Ovary (tissue), 9 donors: ENCODE data around the gene GRIN2A. TPM values are rescaled to one million over a fixed set of nuclear protein-coding genes. Genes with fewer than 3 reads are reported as not detected.
A peak's percentile ranks its signal among the peaks of the same experiment; 100 is the strongest.

Source experiments
- DNase-seq, 5 donors: peaks; one replicate each; pipeline ENCODE4 v3.0.0-alpha.2; 2019 to 2020
- H3K27ac ChIP-seq, 2 donors: fragments of 200-600 bp; one replicate each; pipeline versions ENCODE4 v1.5.1 to v1.8.0; 2019 to 2022
- H3K27me3 ChIP-seq: fragments of 200-600 bp; one replicate; pipeline ENCODE4 v1.8.0; 2022
- H3K36me3 ChIP-seq: fragments of 200-600 bp; sonication (generic); one replicate; pipeline ENCODE4 v1.5.1; 2019
- H3K4me1 ChIP-seq: one replicate; pipeline ENCODE4 v1.8.1; 2013; ENCODE audit warnings: mild to moderate bottlenecking, moderate library complexity; ENCODE audit not compliant: insufficient read depth
- H3K4me3 ChIP-seq: fragments of 200-600 bp; sonication (generic); one replicate; pipeline ENCODE4 v1.5.1; 2017
- H3K9me3 ChIP-seq, 2 donors: fragments of 200-600 bp in 1 of 2; sonication (generic) in 1 of 2; one replicate each; pipeline versions ENCODE4 v1.5.1 to v1.8.1; 2013 to 2019; ENCODE audit warnings: mild to moderate bottlenecking in 1 of 2, moderate library complexity in 1 of 2
- EP300 ChIP-seq: sonication (generic); formaldehyde crosslinking; IDR thresholded peaks from one replicate; pipeline ENCODE4 v1.6.1; 2017; ENCODE audit warnings: antibody characterized with exemption
- POLR2A ChIP-seq: fragments of 450-650 bp; IDR thresholded peaks from one replicate; pipeline ENCODE4 v1.6.1; 2017; ENCODE audit warnings: antibody characterized with exemption, mild to moderate bottlenecking, moderate library complexity
- WGBS, 3 donors: extraction: QIAGEN DNeasy Blood & Tissue Kit in 1 of 3; methylation state at CpG; one replicate each; pipeline versions ENCODE4 v1.1.5 to v1.1.7; 2013 to 2017; 5-methylcytosine and 5-hydroxymethylcytosine counted together
- intact Hi-C, 4 donors: fragments of 100-400 bp; cut with DNase I; formaldehyde crosslinking; loops; one replicate each; pipeline versions ENCODE4 v1.11.0 to v1.15.1; 2022 to 2023
- polyA plus RNA-seq, 2 donors: library from polyadenylated mRNA; stranded (reverse); fragments of 200-250 nt in 1 of 2; fragments of 350-450 nt in 1 of 2; fragmentation: Illumina TruSeq in 1 of 2; extraction: RNeasy Lipid Tissue Mini Kit (QIAGEN cat#74804) in 1 of 2; gene quantifications; one replicate each; pipeline ENCODE4 v1.2.3, GENCODE V29; 2013 to 2014
- total RNA-seq, 7 donors: library from RNA; depleted of rRNA in 2 of 7; stranded (reverse); fragments of >200 nt in 2 of 7; fragmentation: NEBNext Ultra II Directional in 3 of 7; extraction: Animal tissue kit (Norgen Biotek cat#: 25700) in 3 of 7; gene quantifications; one replicate each; pipeline versions ENCODE4 v1.1.0 to v1.2.4, GENCODE V29; 2016 to 2023
- TF ChIP-seq, protein P1 (sequence below), 3 donors: fragments of 450-650 bp in 2 of 3; fragments of 200-600 bp in 1 of 3; IDR thresholded peaks; one replicate each; pipeline versions ENCODE4 v1.5.1 to v1.8.0; 2016 to 2022; ENCODE audit warnings: antibody characterized with exemption in 3 of 3, mild to moderate bottlenecking in 1 of 3
- donor health status: DM: no; HTN: no; CAD: no; lungs with moderate emphysema.
- donor health status: DM: no; HTN: no; CAD: no.
- donor health status: Bipolar disorder and iron deficiency.
- donor health status: DM: yes; HTN: yes; CAD: no.
- donor health status: DM: no; HTN: no; CAD: no.
- donor health status: DM: yes; HTN: yes; CAD: no.

GRIN2A gene
- total and polyA plus RNA-seq, 9 donors, result 0.08 to 5.4 (median 0.57) TPM; not detected in 1

DNA sequence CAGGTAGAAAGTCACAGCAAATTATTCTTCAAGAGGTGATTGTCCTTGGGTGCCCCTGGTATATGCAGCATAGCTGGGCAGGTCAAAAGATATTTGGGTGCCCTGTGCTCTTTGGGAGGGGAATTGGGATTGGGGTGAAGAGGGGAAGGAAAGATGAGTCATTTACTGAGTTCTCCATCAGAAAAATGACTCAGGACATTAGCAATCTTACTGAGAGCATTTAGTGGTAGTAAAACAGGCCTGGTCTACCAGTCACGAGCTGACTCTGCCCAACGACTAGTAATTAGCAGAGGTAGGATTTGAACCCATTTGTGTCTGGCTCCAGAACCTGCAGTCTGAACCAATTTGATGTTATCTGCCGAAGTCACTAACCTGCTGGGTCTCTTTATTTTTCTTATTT is 6.0 kb upstream of the GRIN2A start:
- intact Hi-C loops, result loop anchor here in 2 of 4 donors (10.0 kb wide), 3 partner anchors 153 to 1043 kb away; no protein-coding TSS in a partner anchor
- TF ChIP-seq, protein P1, sequence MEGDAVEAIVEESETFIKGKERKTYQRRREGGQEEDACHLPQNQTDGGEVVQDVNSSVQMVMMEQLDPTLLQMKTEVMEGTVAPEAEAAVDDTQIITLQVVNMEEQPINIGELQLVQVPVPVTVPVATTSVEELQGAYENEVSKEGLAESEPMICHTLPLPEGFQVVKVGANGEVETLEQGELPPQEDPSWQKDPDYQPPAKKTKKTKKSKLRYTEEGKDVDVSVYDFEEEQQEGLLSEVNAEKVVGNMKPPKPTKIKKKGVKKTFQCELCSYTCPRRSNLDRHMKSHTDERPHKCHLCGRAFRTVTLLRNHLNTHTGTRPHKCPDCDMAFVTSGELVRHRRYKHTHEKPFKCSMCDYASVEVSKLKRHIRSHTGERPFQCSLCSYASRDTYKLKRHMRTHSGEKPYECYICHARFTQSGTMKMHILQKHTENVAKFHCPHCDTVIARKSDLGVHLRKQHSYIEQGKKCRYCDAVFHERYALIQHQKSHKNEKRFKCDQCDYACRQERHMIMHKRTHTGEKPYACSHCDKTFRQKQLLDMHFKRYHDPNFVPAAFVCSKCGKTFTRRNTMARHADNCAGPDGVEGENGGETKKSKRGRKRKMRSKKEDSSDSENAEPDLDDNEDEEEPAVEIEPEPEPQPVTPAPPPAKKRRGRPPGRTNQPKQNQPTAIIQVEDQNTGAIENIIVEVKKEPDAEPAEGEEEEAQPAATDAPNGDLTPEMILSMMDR (IDR thresholded peaks at IDR 0.05), result no peak
- TF ChIP-seq EP300 (no peak), POLR2A (no peak)

DNA sequence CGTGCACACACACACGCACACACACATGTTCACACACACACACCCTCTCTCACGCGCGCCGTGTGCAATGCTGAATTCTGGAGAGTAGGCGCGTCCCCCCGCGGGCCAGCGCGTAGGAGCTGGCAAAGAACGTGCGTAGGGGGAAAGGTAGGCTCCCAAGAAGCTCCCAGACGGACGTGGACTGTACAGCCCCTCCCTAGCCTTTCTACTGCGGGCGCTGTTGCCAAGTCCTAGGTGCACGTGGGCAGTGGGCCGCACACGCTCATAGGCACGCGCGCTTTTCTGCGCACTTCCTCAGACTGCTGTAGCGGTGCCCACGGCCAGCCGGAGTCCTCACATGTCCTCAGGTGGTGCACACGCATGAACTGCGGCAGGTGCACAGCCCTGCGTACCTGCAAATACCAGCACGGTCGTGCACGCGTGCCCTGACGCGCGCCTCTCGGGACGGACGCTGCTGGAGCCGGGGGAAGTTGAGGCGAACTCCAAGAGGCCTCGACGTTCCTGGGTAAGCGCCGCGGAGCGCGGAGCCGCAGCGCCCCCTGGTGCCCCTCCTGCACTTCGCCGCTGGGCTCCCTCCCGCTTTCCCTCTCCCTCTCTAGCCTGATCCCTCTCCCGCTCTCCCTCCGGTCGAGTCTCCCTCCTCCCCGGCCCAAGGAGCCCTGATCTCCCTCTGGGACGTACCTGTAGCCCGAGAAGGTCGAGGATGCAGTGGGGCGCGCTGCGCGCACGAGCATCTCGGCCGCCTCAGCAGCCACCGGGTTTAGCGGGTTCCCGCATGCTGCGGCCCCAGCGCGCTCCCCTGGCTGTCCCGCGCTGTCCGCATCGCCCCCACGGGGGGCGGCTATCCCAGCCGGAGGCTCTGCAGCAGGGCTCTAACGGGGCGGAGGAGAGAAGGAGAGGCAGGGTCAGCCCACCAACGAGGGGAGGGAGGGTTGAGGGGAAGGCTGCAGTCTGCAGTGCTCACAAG is 749 bp downstream of the GRIN2A start:
- intact Hi-C loops, result loop anchor here in 3 of 4 donors (5.0 to 10.0 kb wide), 4 partner anchors 147 to 1044 kb away; no protein-coding TSS in a partner anchor
- H3K9me3 ChIP-seq, result no peaks in the 10 kb centered on the region
- 0 to 1% (median 1%) methylated on average over 71 to 85 of the region's 85 CpGs for WGBS, 3 donors
- H3K4me3 ChIP-seq, result peak overlapping the region; percentile 3
- TF ChIP-seq, protein P1 (IDR thresholded peaks at IDR 0.05), result peak; percentile 47 to 54 (median 54)
- no peak for TF ChIP-seq EP300
- no peaks in the 10 kb centered on the region for H3K36me3 ChIP-seq
- H3K4me1 ChIP-seq, result peaks cover 4% of the 10 kb centered on the region
- no peak overlapping the region for H3K27ac ChIP-seq
- DNase-seq, result peak in 4 of 5 donors; percentile 43 to 75 (median 60)
- no peaks in the 10 kb centered on the region for H3K27me3 ChIP-seq

More for the DNA sequence above, 6.0 kb upstream of the GRIN2A start:
- WGBS, 3 donors, result 30 to 40% (median 31%) methylated on average over 3 of the region's 3 CpGs
- no peaks in the 10 kb centered on the region for H3K4me1 ChIP-seq
- no peaks in the 10 kb centered on the region for H3K27me3 ChIP-seq
- H3K27ac ChIP-seq, result no peak overlapping the region
- DNase-seq, result no peak
- no peaks in the 10 kb centered on the region for H3K9me3 ChIP-seq
- no peak overlapping the region for H3K4me3 ChIP-seq
- no peaks in the 10 kb centered on the region for H3K36me3 ChIP-seq

DNA sequence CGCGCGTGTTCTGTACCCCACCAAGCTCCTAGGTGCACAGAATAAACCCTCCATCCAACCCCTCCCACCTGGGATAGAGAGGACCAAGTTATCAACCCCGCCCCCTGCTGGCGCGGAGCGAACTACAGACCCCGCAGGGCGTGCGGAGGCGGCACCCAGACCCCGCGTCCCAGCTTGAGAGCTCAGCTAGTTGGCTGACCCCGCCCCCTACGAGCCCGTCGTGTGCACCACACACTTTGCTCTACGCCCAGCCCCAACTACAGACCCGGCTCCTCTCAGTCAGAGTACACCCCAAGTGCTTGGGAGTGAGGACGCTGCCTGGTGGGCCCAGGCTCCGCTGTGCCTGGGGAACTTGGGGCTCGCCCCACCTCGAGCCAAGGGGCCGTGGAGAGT is 1.5 kb downstream of the GRIN2A start:
- H3K9me3 ChIP-seq, result no peaks in the 10 kb centered on the region
- H3K27me3 ChIP-seq, result no peaks in the 10 kb centered on the region
- peak in 3 of 5 donors; percentile 20 to 41 (median 37) for DNase-seq
- WGBS, 3 donors, result 2 to 4% (median 2%) methylated on average over 24 of the region's 24 CpGs
- H3K36me3 ChIP-seq, result no peaks in the 10 kb centered on the region
- H3K4me1 ChIP-seq, result peaks cover 4% of the 10 kb centered on the region
- H3K4me3 ChIP-seq, result no peak overlapping the region
- H3K27ac ChIP-seq, result no peak overlapping the region
- TF ChIP-seq POLR2A, result no peak
- TF ChIP-seq, protein P1 (IDR thresholded peaks at IDR 0.05), result no peak
- no peak for TF ChIP-seq EP300
- intact Hi-C loops, result loop anchor here in 3 of 4 donors (5.0 to 10.0 kb wide), 4 partner anchors 146 to 1043 kb away; no protein-coding TSS in a partner anchor

DNA sequence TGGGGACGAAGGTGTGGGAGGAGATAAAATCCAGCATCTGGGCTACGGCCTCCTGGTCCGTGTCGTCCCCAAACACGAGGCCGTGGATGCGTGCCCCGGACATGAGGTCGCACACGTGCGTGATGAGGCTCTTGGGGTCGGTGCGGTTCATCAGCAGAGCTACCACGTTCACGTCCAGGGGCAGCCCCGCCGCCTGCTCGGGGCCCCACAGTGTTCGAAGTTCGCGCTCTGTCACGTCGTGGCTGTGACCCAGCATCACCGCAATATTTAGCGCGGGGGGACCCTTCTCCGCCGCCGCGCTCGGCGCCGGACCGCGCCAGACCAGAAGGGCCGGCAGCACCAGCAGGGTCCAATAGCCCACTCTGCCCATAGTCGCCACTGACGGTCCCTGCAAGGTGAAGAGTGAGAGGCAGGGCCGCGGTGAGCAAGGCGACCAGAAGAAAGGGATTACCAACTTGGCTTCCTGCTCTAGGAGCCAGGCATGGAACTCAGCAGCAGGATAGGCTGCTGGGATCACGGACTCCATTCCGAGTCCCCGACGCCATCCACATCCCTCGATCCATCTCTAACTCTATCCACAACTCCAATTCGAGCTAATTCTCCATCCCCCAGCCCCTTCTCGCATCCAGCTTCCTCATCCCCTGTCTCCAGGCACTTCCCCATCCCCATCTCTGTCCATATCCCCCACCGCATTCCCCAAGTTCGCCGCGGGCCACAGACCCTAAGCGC is 2.0 kb downstream of the GRIN2A start:
- Histone ChIP-seq H3K4me1 (peaks cover 4% of the 10 kb centered on the region), H3K27me3 (no peaks in the 10 kb centered on the region), H3K27ac (no peak overlapping the region), H3K9me3 (no peaks in the 10 kb centered on the region), H3K36me3 (no peaks in the 10 kb centered on the region), H3K4me3 (no peak overlapping the region)
- WGBS, 3 donors, result 50 to 54% (median 53%) methylated on average over 48 to 53 of the region's 53 CpGs
- intact Hi-C loops, result loop anchor here in 3 of 4 donors (5.0 to 10.0 kb wide), 4 partner anchors 145 to 1043 kb away; no protein-coding TSS in a partner anchor
- TF ChIP-seq, protein P1 (IDR thresholded peaks at IDR 0.05), result no peak
- TF ChIP-seq EP300 (no peak), POLR2A (no peak)
- DNase-seq, result no peak
